HepG2 (cell line): ENCODE data around the gene RTP2. TPM values are rescaled to one million over a fixed set of nuclear protein-coding genes. Genes with fewer than 3 reads are reported as not detected.
A peak's percentile ranks its signal among the peaks of the same experiment; 100 is the strongest.

Experiments used
- DDIT3 ChIP-seq: sonication (generic); formaldehyde crosslinking; IDR thresholded peaks from 2 replicates; pipeline ENCODE4 v1.4.0; 2020; ENCODE audit warnings: mild to moderate bottlenecking, missing genetic modification reagents
- FOXK2 ChIP-seq: fragments of 450-650 bp; IDR thresholded peaks from 2 replicates; pipeline ENCODE4 v1.6.1; 2016
- HDAC2 ChIP-seq: sonication (generic); formaldehyde crosslinking; IDR thresholded peaks from 2 replicates; pipeline ENCODE4 v1.4.0; 2020; ENCODE audit warnings: missing genetic modification reagents
- KLF6 ChIP-seq: IDR thresholded peaks from 2 replicates; pipeline ENCODE4 v1.8.0; 2016; ENCODE audit warnings: missing biosample characterization, missing genetic modification reagents
- KMT2A ChIP-seq: sonication (generic); formaldehyde crosslinking; IDR thresholded peaks from 2 replicates; pipeline ENCODE4 v1.4.0; 2020; ENCODE audit warnings: missing genetic modification reagents
- MED1 ChIP-seq: sonication (generic); formaldehyde crosslinking; IDR thresholded peaks from 2 replicates; pipeline ENCODE4 v1.4.0; 2020; ENCODE audit warnings: missing genetic modification reagents
- MTF2 ChIP-seq: sonication (generic); formaldehyde crosslinking; IDR thresholded peaks from 2 replicates; pipeline ENCODE4 v1.5.0; 2020; ENCODE audit warnings: missing genetic modification reagents, borderline replicate concordance
- PHF8 ChIP-seq: sonication (generic); formaldehyde crosslinking; IDR thresholded peaks from 2 replicates; pipeline ENCODE4 v1.5.0; 2020; ENCODE audit warnings: missing genetic modification reagents
- POLR2AphosphoS5 ChIP-seq: IDR thresholded peaks from 2 replicates; pipeline ENCODE4 v1.6.1; 2012; ENCODE audit warnings: low read depth, low read length
- RFXANK ChIP-seq: IDR thresholded peaks from 2 replicates; pipeline ENCODE4 v1.6.1; 2016
- RFXAP ChIP-seq: sonication (generic); formaldehyde crosslinking; IDR thresholded peaks from 2 replicates; pipeline ENCODE4 v1.4.0; 2020; ENCODE audit warnings: missing genetic modification reagents, borderline replicate concordance
- SNAPC2 ChIP-seq: sonication (generic); formaldehyde crosslinking; IDR thresholded peaks from 2 replicates; pipeline ENCODE4 v1.8.1; 2022; ENCODE audit warnings: mild to moderate bottlenecking, missing genetic modification reagents
- SOX5 ChIP-seq: IDR thresholded peaks from 2 replicates; pipeline ENCODE4 v1.6.1; 2016; ENCODE audit warnings: borderline replicate concordance
- TOE1 ChIP-seq: sonication (generic); formaldehyde crosslinking; IDR thresholded peaks from 2 replicates; pipeline ENCODE4 v1.4.0; 2020; ENCODE audit warnings: mild to moderate bottlenecking, missing genetic modification reagents
- ZNF124 ChIP-seq: sonication (generic); formaldehyde crosslinking; IDR thresholded peaks from 2 replicates; pipeline ENCODE4 v1.4.0; 2020; ENCODE audit warnings: missing genetic modification reagents
- ZNF30 ChIP-seq: sonication (generic); formaldehyde crosslinking; IDR thresholded peaks from 2 replicates; pipeline ENCODE4 v1.5.0; 2020; ENCODE audit warnings: mild to moderate bottlenecking, missing genetic modification reagents
- ZNF432 ChIP-seq: sonication (generic); formaldehyde crosslinking; IDR thresholded peaks from 2 replicates; pipeline ENCODE4 v1.5.0; 2020; ENCODE audit warnings: missing genetic modification reagents, mild to moderate bottlenecking, borderline replicate concordance
- ZNF572 ChIP-seq: sonication (generic); formaldehyde crosslinking; IDR thresholded peaks from 2 replicates; pipeline ENCODE4 v1.5.1; 2020; ENCODE audit warnings: mild to moderate bottlenecking, missing genetic modification reagents
- ZNF629 ChIP-seq: sonication (generic); formaldehyde crosslinking; conservative IDR thresholded peaks from 2 replicates; pipeline ENCODE4 v1.5.0; 2020; ENCODE audit warnings: missing genetic modification reagents
- ZNF660 ChIP-seq: sonication (generic); formaldehyde crosslinking; IDR thresholded peaks from 2 replicates; pipeline ENCODE4 v1.5.1; 2020; ENCODE audit warnings: mild to moderate bottlenecking, low read depth, missing genetic modification reagents, borderline replicate concordance
- ZNF816 ChIP-seq: sonication (generic); formaldehyde crosslinking; IDR thresholded peaks from 2 replicates; pipeline ENCODE4 v1.8.0; 2022; ENCODE audit warnings: missing genetic modification reagents, mild to moderate bottlenecking, borderline replicate concordance
- polyA plus RNA-seq, 8 experiments: library from polyadenylated mRNA; depleted of rRNA in 3 of 8; stranded (reverse) in 7 of 8; unstranded in 1 of 8; fragments of >200 nt; fragmentation: Illumina TruSeq in 4 of 8; extraction: Trizol in 4 of 8; gene quantifications; 2 replicates each; pipeline versions ENCODE4 v1.2.1 to v1.2.3, GENCODE V29; 2011 to 2016; ENCODE audit warnings: low read depth in 4 of 8, missing spikeins in 1 of 8, mixed read lengths in 1 of 8; ENCODE audit not compliant: insufficient read depth in 1 of 8
- total RNA-seq, 5 experiments: library from RNA; depleted of rRNA; stranded (reverse); fragments of >200 nt; fragmentation: Illumina TruSeq; extraction: Trizol; gene quantifications; 2 replicates each; pipeline ENCODE4 v1.2.3, GENCODE V29; 2016; ENCODE audit warnings: low read depth in 1 of 5
- TF ChIP-seq, protein P1 (sequence below): sonication (generic); formaldehyde crosslinking; IDR thresholded peaks from 2 replicates; pipeline ENCODE4 v1.4.0; 2020; ENCODE audit warnings: low read depth, missing genetic modification reagents
- TF ChIP-seq, protein P2 (sequence below): sonication (generic); formaldehyde crosslinking; IDR thresholded peaks from 2 replicates; pipeline ENCODE4 v1.8.1; 2023; ENCODE audit warnings: missing genetic modification reagents, inconsistent platforms, borderline replicate concordance
- TF ChIP-seq, protein P3 (sequence below): sonication (generic); formaldehyde crosslinking; IDR thresholded peaks from 2 replicates; pipeline ENCODE4 v1.4.0; 2020; ENCODE audit warnings: missing genetic modification reagents
- TF ChIP-seq, protein P4 (sequence below): sonication (generic); IDR thresholded peaks from 2 replicates; pipeline ENCODE4 v1.6.1; 2016; ENCODE audit warnings: low read depth, borderline replicate concordance

The RTP2 gene
- total and polyA plus RNA-seq, 2 of the 13 experiments (the other 11 are each of a cell fraction or from before 2014, with no cell fraction given): not detected

DNA sequence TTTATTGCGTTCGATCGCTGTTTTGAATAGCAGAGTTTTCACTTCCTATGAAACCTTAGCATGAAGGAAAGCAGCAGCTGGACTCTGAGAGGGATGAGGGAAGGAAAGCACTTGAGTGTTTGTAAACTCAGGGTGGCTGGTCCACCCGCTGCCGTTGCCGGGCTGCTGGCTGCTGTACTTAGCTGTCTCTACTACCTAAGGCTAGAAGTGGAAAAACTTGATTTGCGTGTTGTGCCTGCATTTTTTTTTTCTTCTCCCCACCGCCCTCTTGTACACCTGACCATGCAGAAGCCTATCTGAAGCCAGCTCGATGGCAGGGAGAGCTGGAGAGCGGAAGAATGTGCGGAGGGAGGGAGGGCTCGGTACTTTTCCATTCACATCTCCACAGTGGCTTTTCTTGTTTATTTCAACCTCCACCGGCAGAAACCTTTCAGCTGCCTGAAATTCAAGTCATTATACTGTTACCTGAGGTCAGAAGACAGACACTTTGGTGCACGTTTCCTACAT is 47.7 kb upstream of the RTP2 start (continued):
- TF ChIP-seq, protein P1, sequence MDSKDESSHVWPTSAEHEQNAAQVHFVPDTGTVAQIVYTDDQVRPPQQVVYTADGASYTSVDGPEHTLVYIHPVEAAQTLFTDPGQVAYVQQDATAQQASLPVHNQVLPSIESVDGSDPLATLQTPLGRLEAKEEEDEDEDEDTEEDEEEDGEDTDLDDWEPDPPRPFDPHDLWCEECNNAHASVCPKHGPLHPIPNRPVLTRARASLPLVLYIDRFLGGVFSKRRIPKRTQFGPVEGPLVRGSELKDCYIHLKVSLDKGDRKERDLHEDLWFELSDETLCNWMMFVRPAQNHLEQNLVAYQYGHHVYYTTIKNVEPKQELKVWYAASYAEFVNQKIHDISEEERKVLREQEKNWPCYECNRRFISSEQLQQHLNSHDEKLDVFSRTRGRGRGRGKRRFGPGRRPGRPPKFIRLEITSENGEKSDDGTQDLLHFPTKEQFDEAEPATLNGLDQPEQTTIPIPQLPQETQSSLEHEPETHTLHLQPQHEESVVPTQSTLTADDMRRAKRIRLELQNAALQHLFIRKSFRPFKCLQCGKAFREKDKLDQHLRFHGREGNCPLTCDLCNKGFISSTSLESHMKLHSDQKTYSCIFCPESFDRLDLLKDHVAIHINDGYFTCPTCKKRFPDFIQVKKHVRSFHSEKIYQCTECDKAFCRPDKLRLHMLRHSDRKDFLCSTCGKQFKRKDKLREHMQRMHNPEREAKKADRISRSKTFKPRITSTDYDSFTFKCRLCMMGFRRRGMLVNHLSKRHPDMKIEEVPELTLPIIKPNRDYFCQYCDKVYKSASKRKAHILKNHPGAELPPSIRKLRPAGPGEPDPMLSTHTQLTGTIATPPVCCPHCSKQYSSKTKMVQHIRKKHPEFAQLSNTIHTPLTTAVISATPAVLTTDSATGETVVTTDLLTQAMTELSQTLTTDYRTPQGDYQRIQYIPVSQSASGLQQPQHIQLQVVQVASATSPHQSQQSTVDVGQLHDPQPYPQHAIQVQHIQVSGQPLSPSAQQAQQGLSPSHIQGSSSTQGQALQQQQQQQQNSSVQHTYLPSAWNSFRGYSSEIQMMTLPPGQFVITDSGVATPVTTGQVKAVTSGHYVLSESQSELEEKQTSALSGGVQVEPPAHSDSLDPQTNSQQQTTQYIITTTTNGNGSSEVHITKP (CRISPR knock-in tag): peak; percentile 16
- TF ChIP-seq ZNF124 (CRISPR knock-in tag) (peak; percentile 72; the same call in 1 of the 2 replicates), MTF2 (CRISPR knock-in tag) (no peak), ZNF432 (no peak), KLF6 (CRISPR knock-in tag) (no peak), DDIT3 (CRISPR knock-in tag) (no peak), RFXANK (no peak), PHF8 (CRISPR knock-in tag) (0 out of 2 replicates have a peak, but pooled peaks have one; percentile 29), POLR2AphosphoS5 (peak; percentile 73), MED1 (CRISPR knock-in tag) (peak; percentile 41; the same call in 1 of the 2 replicates), ZNF816 (CRISPR knock-in tag) (peak; percentile 36; the same call in 1 of the 2 replicates), SOX5 (CRISPR knock-in tag) (peak; percentile 25; the same call in 1 of the 2 replicates), FOXK2 (peak; percentile 58; the same call in 1 of the 2 replicates), HDAC2 (CRISPR knock-in tag) (peak; percentile 68), ZNF629 (CRISPR knock-in tag) (peak; percentile 4; the same call in 1 of the 2 replicates), SNAPC2 (CRISPR knock-in tag) (no peak), ZNF30 (CRISPR knock-in tag) (no peak), KMT2A (CRISPR knock-in tag) (peak; percentile 36; the same call in 1 of the 2 replicates), TOE1 (CRISPR knock-in tag) (no peak), ZNF572 (CRISPR knock-in tag) (no peak), RFXAP (CRISPR knock-in tag) (no peak), ZNF660 (CRISPR knock-in tag) (no peak)
- TF ChIP-seq, protein P2, sequence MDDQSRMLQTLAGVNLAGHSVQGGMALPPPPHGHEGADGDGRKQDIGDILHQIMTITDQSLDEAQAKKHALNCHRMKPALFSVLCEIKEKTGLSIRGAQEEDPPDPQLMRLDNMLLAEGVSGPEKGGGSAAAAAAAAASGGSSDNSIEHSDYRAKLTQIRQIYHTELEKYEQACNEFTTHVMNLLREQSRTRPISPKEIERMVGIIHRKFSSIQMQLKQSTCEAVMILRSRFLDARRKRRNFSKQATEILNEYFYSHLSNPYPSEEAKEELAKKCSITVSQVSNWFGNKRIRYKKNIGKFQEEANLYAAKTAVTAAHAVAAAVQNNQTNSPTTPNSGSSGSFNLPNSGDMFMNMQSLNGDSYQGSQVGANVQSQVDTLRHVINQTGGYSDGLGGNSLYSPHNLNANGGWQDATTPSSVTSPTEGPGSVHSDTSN: no peak
- TF ChIP-seq, protein P3, sequence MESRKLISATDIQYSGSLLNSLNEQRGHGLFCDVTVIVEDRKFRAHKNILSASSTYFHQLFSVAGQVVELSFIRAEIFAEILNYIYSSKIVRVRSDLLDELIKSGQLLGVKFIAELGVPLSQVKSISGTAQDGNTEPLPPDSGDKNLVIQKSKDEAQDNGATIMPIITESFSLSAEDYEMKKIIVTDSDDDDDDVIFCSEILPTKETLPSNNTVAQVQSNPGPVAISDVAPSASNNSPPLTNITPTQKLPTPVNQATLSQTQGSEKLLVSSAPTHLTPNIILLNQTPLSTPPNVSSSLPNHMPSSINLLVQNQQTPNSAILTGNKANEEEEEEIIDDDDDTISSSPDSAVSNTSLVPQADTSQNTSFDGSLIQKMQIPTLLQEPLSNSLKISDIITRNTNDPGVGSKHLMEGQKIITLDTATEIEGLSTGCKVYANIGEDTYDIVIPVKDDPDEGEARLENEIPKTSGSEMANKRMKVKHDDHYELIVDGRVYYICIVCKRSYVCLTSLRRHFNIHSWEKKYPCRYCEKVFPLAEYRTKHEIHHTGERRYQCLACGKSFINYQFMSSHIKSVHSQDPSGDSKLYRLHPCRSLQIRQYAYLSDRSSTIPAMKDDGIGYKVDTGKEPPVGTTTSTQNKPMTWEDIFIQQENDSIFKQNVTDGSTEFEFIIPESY (CRISPR knock-in tag): 0 out of 2 replicates have a peak, but pooled peaks have one; percentile 6
- TF ChIP-seq, protein P4, sequence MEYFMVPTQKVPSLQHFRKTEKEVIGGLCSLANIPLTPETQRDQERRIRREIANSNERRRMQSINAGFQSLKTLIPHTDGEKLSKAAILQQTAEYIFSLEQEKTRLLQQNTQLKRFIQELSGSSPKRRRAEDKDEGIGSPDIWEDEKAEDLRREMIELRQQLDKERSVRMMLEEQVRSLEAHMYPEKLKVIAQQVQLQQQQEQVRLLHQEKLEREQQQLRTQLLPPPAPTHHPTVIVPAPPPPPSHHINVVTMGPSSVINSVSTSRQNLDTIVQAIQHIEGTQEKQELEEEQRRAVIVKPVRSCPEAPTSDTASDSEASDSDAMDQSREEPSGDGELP: 0 out of 2 replicates have a peak, but pooled peaks have one; percentile 12
